NCI-H187 treated with DMSO at 0.1 percent for 48 hours (cell line): ENCODE data around the gene CA10.

Source experiments
- DNase-seq: peaks from one replicate; lab custom pipeline; 2025; lab: John Stamatoyannopoulos, UW

The CA10 gene

GRCh38 chr17:51869387-51869786 lies 289.1 kb downstream of the CA10 start:
- DNase-seq = no peak

- no peak for DNase-seq
Observed at GRCh38 chr17:51860954-51861561, 297.5 kb downstream of the CA10 start.

DNA sequence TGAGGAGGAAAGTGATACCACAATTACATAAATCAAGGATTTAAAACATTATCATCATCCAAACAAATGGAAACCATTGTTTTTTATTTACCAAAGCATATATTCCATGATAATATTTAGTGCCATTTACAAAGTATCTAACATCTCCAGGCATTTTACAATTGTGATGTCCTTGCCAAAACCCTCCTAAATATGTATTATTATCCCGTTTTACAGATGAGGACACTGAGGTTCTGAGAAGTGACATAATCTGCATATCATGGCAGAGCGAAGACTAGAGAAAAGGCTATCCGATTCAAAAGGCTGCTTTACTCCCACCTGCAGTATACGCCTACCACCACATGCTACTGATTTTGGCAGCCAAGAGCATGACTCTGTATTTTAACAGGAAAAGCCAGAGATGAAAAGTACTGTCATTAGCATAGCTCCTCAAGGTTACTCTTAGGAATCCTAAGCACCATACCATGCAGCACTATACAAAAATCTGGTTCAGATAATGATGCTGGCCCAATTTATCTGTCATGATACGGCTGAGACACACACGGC lies 301.4 kb downstream of the CA10 start:
- no peak for DNase-seq

- no peak for DNase-seq
Observed at GRCh38 chr17:51855806-51856205, 302.7 kb downstream of the CA10 start.

DNA sequence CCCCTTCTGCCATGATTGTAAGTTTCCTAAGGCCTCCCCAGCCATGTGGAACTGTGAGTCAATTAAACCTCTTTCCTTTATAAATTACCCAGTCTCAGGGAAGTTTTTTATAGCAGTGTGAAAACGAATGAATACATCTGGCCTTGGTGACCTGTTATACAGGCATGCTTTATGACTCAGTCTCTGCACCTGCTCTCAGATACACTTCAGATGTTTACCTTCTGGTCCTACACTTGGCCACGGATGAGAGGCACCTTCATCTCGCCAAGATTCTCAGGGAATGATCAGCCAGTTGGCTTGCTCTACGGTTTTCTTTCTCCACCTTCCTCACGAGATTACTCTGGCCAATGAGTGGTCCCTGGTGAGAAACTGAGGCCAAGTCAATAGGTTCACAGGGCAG lies 304.7 kb downstream of the CA10 start:
- DNase-seq = peak; percentile 33

GRCh38 chr17:51852603-51853002 lies 305.9 kb downstream of the CA10 start:
- DNase-seq = no peak

GRCh38 chr17:51850201-51850600 lies 308.3 kb downstream of the CA10 start:
- DNase-seq = no peak

GRCh38 chr17:51848451-51848850 lies 310.1 kb downstream of the CA10 start:
- DNase-seq = no peak

- no peak for DNase-seq
Observed at GRCh38 chr17:51846566-51846965, 311.9 kb downstream of the CA10 start.

GRCh38 chr17:51845776-51846175 lies 312.7 kb downstream of the CA10 start:
- DNase-seq = no peak

- no peak for DNase-seq
Observed at GRCh38 chr17:51842763-51843162, 315.8 kb downstream of the CA10 start.

GRCh38 chr17:51841669-51842068 lies 316.8 kb downstream of the CA10 start:
- no peak for DNase-seq

DNA sequence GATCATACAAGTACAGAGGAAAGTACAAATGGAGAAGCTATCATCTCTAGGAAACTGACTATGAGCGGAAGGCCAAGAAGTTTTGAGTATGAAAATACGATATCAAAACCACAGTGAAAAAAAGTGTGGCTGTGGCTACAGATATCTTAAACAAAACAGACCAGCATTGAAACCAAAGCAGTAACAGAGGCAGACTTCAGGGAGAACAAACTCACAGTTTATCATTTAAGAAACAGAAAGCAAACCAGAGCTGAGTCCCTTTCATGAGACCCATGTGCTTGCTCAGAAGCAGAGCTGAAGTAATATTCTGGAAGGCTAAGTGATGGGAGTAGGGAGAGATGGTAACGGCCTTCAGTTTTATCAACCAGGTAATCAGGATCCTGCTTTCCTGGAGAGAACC lies 317.8 kb downstream of the CA10 start:
- DNase-seq = no peak

DNA sequence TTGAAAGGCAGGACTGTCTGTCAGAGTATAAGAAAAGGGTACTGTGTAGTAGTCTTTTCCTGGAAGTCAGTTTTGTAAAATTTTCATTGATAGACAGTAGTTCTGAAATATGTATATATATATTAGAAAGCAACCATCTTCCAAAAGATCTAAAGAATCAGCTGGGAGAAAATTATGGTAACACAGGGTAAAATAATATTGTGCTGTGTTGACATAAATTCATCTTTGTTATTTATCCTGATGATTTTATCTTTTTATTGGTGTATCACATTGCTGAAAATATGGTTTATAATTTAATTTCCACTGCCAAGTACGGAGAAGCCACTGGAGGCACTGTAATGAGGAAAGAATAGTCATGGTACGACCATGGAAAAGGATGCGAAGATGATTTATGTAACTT lies 324.9 kb downstream of the CA10 start:
- no peak for DNase-seq

GRCh38 chr17:51833045-51833444 lies 325.5 kb downstream of the CA10 start:
- DNase-seq = no peak

GRCh38 chr17:51830886-51831285 lies 327.6 kb downstream of the CA10 start:
- DNase-seq = no peak

GRCh38 chr17:51830451-51830850 lies 328.1 kb downstream of the CA10 start:
- DNase-seq = no peak

- no peak for DNase-seq
Observed at GRCh38 chr17:51828901-51829300, 329.6 kb downstream of the CA10 start.

DNA sequence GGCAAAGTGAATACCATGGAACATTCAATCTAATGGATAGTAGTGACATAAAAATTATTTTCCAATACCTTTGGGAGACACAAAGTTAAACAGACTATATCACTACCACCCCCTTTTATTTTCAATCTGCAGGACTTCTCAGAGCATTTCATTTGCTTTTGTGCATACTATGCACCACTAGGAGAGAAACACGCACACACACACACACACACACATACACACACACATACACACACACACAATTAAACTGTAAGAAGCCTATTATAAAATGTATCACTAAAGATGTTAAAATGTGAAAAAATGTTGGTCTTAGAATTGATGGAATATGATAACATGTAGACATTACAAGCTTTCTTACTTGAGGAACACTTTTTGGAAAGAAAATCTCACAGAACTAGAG lies 331.4 kb downstream of the CA10 start:
- DNase-seq = no peak

- DNase-seq = no peak
Observed at GRCh38 chr17:51820766-51821165, 337.7 kb downstream of the CA10 start.

- DNase-seq = no peak
Observed at GRCh38 chr17:51820252-51820651, 338.3 kb downstream of the CA10 start.

GRCh38 chr17:51819341-51820219 lies 338.9 kb downstream of the CA10 start:
- no peak for DNase-seq

- DNase-seq = no peak
Observed at GRCh38 chr17:51818777-51819176, 339.7 kb downstream of the CA10 start.
